Left lobe of liver (tissue), 2 donors: ENCODE data around the gene UNC5CL. TPM values are rescaled to one million over a fixed set of nuclear protein-coding genes. Genes with fewer than 3 reads are reported as not detected.

ENCODE experiments used
- ATAC-seq: fragments of 200-7000 bp; cut with Tn5 transposase; one replicate; pipeline ENCODE4 v1.9.1; 2020; ENCODE audit warnings: mild to moderate bottlenecking, moderate library complexity
- DNase-seq: peaks from one replicate; pipeline ENCODE4 v3.0.0-alpha.2; 2020; ENCODE audit warnings: low spot score
- total RNA-seq: library from RNA; stranded (reverse); gene quantifications from one replicate; pipeline ENCODE4 v1.2.1, GENCODE V29; 2021
- donor health status: DM: no; HTN: no; CAD: no; lungs with moderate emphysema.
- donor health status: DM: no; HTN: yes; CAD: no.

The UNC5CL gene
- total RNA-seq, 1 donor from 2014 or later = 9.3 TPM

DNA sequence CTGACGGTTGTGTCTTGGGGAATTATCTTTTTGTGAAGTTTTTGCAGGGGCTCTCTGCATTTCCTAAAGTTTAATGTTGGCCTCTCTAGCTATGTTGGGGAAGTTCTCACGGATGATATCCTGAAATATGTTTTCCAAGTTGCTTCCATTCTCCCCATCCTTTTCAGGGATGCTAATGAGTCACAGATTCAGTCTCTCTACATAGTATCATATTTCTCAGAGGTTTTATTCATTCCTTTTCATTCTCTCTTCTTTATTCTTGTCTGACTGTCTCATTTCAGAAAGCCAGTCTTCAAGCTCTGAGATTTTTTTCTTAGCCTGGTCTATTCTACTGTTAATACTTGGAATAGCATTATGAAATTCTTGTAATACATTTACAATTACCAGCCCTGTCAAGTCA lies 61.3 kb downstream of the UNC5CL start:
- ATAC-seq = no peak

DNA sequence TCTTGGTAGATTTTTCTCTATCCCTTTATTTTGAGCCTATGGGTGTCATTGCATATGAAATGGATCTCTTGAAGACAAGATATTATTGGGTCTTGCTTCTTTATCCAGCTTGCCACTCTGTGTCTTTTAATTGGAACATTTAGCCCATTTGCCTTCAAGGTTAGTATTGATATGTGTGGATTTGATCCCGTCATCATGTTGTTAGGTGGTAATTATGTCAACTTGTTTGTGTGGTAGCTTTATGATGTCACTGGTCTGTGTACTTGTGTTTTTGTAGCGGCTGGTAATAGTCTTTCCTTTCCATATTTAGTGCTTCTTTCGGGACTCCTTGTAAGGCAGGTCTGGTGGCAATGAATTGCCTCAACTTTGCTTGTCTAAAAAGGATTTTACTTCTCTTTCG lies 61.9 kb downstream of the UNC5CL start:
- no peak for DNase-seq
- no peak for ATAC-seq

More for the DNA sequence above, 61.3 kb downstream of the UNC5CL start:
- DNase-seq = no peak

Other genes starting within 250 kb of the UNC5CL start
- 0.30 TPM for gene TSPO2, start 3.2 kb upstream of the UNC5CL start, total RNA-seq
- not detected for gene APOBEC2, start 14.0 kb upstream of the UNC5CL start, total RNA-seq
- gene OARD1, start 33.1 kb upstream of the UNC5CL start, total RNA-seq = 22.4 TPM
- 7.7 TPM for gene NFYA, start 33.8 kb upstream of the UNC5CL start, total RNA-seq
- gene TREML1, start 115.1 kb upstream of the UNC5CL start, total RNA-seq = not detected
- 0.28 TPM for gene TREM2, start 123.9 kb upstream of the UNC5CL start, total RNA-seq
- gene TREML2, start 161.9 kb upstream of the UNC5CL start, total RNA-seq = 0.08 TPM
- not detected for gene TREML4, start 189.1 kb upstream of the UNC5CL start, total RNA-seq
- 0.25 TPM for gene TREM1, start 247.5 kb upstream of the UNC5CL start, total RNA-seq